Small intestine (tissue), 7 donors: Measurements from ENCODE around the gene TBPL1. TPM values are rescaled to one million over a fixed set of nuclear protein-coding genes. Genes with fewer than 3 reads are reported as not detected.
A peak's percentile ranks its signal among the peaks of the same experiment; 100 is the strongest.
"Not testable (repeated sequence)": the region's sequence is repeated elsewhere in the genome, so short reads cannot be mapped to it uniquely, and the experiment has no call there.

Experiments
- DNase-seq, 2 donors: peaks; one replicate each; pipeline versions ENCODE4 v3.0.0 to v3.0.0-alpha.2; 2013
- FAIRE-seq: peaks from 2 replicates; lab custom pipeline; 2012; peaks lifted over from hg19 to GRCh38; lab: Jason Lieb, UNC
- H3K27ac ChIP-seq, 3 donors: one replicate each; pipeline ENCODE4 v1.5.1; 2013; ENCODE audit warnings: low read length in 2 of 3, mild to moderate bottlenecking in 2 of 3, control low read depth in 1 of 3, inconsistent platforms in 1 of 3, low read depth in 1 of 3, moderate library complexity in 1 of 3
- H3K27me3 ChIP-seq, 3 donors: one replicate each; pipeline ENCODE4 v1.6.1; 2013; ENCODE audit warnings: low read length in 3 of 3, inconsistent platforms in 1 of 3; ENCODE audit not compliant: control insufficient read depth in 3 of 3, insufficient read depth in 3 of 3
- H3K36me3 ChIP-seq, 3 donors: one replicate each; pipeline ENCODE4 v1.6.1; 2013; ENCODE audit warnings: low read length in 3 of 3, inconsistent platforms in 1 of 3, low read depth in 1 of 3, mild to moderate bottlenecking in 1 of 3, moderate library complexity in 1 of 3; ENCODE audit not compliant: control insufficient read depth in 3 of 3, insufficient read depth in 2 of 3
- H3K4me1 ChIP-seq, 3 donors: one replicate each; pipeline ENCODE4 v1.6.1; 2013; ENCODE audit warnings: low read length in 2 of 3, inconsistent platforms in 1 of 3, low read depth in 1 of 3, mild to moderate bottlenecking in 1 of 3, moderate library complexity in 1 of 3; ENCODE audit not compliant: control insufficient read depth in 3 of 3, insufficient read depth in 2 of 3
- H3K4me3 ChIP-seq, 3 donors: one replicate each; pipeline ENCODE4 v1.5.1; 2013; ENCODE audit warnings: low read length in 3 of 3, control low read depth in 1 of 3, inconsistent platforms in 1 of 3, low read depth in 1 of 3, mild to moderate bottlenecking in 1 of 3, moderate library complexity in 1 of 3
- H3K9me3 ChIP-seq, 2 donors: one replicate each; pipeline ENCODE4 v1.6.1; 2013; ENCODE audit warnings: low read depth in 1 of 2, low read length in 1 of 2; ENCODE audit not compliant: control insufficient read depth in 2 of 2, insufficient read depth in 1 of 2
- WGBS, 3 donors: extraction: QIAGEN DNeasy Blood & Tissue Kit; methylation state at CpG; one replicate each; pipeline ENCODE4 v1.1.7; 2013; 5-methylcytosine and 5-hydroxymethylcytosine counted together
- polyA plus RNA-seq, 4 donors: library from polyadenylated mRNA; stranded (reverse) in 3 of 4; unstranded in 1 of 4; fragments of 200-250 nt in 3 of 4; fragments of 120-200 nt in 1 of 4; gene quantifications; one replicate each; pipeline versions ENCODE4 v1.2.1 to v1.2.3, GENCODE V29; 2013
- donor health status: healthy with polysubstance abuse.
- donor health status: control.
- donor health status: control.
- donor health status: Bipolar disorder and iron deficiency.
- donor health status: healthy.

TBPL1 gene
- polyA plus RNA-seq, 4 donors, result 17.4 to 31.1 (median 27.3) TPM

DNA sequence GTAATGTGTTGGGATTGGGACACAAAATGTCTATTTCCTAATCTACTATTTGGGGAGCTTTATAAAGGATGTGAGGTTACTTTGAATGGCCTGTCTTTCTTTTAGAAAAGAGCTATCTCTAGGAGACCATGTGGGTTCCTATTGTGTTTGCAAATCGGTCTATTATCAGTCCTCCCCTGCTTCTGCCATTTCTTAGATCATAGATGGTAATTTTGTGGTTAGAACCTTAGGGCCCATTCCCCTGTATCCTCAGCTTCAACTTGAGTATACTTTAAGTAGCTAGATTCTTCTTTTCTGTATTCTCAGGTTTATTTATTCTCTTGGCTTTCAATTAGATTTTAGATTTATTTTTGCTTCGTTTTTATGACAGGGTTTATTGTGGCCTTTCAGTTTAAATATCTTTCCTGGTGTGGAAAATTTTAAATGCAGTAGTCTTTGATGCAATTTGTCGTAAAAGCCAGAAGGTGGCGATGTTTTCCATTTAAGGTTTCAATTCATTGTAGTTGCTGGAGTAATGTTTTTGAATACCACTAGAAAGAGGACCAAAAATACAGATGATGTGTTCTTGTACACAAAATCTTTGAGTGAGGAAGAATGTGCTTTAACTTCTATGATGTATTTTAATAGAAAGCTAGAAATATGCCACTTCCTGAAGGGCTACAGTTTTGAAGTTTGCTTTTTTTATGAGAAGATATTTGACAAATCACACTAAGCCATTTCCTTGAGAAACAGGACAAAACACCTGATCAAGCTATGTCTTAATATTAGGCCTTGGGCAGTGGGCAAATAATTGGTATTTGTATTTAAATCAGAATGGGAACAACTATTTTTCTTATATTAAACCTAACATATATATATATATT lies 20.3 kb downstream of the TBPL1 start:
- peak; percentile 95 for FAIRE-seq

DNA sequence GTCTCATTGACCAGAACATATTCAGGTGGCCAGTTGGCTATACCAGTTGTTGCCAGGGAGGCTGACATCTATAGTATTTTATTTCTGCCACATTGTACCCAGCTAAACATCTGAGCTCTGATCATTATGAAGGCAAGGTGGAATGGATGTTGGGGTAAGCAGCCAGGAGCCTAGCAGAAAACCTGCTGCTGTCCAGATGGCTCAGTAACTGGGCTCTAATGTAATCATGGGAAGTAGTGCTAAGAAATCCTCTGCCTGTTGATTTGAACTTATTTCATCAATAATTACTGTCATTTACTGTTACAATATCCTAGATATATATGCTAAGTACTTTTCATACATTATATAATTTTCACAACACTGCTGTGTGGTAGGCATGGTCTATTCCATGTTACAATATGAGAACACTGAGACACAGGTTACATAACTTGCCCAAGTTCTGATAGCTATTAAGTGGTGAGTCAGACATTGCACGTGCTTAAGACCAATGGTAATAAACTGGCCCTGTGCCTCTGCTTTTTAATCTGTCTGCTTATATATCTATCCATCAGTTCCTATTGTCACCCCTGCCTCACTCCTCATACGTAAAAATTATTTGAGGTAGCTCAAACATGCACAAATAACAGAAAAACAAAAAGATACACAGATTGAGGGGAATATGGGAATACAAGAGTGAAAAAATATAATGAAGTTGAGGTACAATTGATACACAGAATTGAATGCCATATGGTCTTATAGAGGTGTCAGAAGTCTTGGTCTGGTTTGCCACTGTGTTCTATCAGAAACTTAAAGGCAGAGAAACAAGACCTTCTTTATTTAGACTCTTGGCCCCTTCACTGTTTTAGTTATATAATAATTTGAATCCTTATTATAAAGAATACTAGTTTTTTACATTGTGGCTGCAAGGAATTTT lies 25.2 kb downstream of the TBPL1 start:
- DNase-seq (peak; percentile 70 to 82), FAIRE-seq (no peak)
- H3K4me3 ChIP-seq, result no peak overlapping the region
- 23 to 48% (median 43%) methylated on average over 2 of the region's 2 CpGs for WGBS, 3 donors
- H3K9me3 ChIP-seq, result no peaks in the 10 kb centered on the region
- H3K27ac ChIP-seq, result peak overlapping the region in 1 of 3 donors; percentile 60
- peaks cover 0 to 5% (median 0%) of the 10 kb centered on the region in 3 donors for H3K4me1 ChIP-seq
- H3K27me3 ChIP-seq, result no peaks in the 10 kb centered on the region
- peaks cover 0 to 2% (median 0%) of the 10 kb centered on the region in 3 donors for H3K36me3 ChIP-seq

More for the DNA sequence above, 20.3 kb downstream of the TBPL1 start:
- H3K27me3 ChIP-seq, result no peaks in the 10 kb centered on the region
- H3K4me3 ChIP-seq, result no peak overlapping the region
- H3K27ac ChIP-seq, result no peak overlapping the region
- peak; percentile 51 to 56 for DNase-seq
- WGBS, 3 donors, result 0 to 1% (median 1%) methylated on average over 4 of the region's 4 CpGs
- peaks cover 0 to 5% (median 0%) of the 10 kb centered on the region in 3 donors for H3K4me1 ChIP-seq
- H3K9me3 ChIP-seq, result no peaks in the 10 kb centered on the region
- H3K36me3 ChIP-seq, result peaks cover 0 to 3% (median 0%) of the 10 kb centered on the region in 3 donors

DNA sequence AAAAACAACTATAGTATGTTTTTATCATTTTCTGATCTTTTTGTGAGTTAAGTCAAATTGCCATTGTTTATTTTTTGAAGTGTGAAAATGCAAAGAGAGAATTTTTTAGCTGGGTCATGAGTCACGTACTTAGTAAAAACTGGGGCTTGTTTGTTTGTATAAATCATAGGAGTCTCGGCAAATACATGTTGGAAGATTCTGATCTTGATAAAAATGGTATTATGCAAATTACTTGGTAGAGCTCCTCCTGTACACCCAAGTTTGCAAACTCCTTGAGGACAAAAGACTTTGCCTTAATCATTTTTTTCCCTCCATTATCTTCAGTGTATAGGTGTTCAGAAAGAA lies 25.8 kb downstream of the TBPL1 start:
- WGBS, 3 donors, result 46 to 66% (median 50%) methylated on average over 2 of the region's 2 CpGs
- no peaks in the 10 kb centered on the region for H3K27me3 ChIP-seq

DNA sequence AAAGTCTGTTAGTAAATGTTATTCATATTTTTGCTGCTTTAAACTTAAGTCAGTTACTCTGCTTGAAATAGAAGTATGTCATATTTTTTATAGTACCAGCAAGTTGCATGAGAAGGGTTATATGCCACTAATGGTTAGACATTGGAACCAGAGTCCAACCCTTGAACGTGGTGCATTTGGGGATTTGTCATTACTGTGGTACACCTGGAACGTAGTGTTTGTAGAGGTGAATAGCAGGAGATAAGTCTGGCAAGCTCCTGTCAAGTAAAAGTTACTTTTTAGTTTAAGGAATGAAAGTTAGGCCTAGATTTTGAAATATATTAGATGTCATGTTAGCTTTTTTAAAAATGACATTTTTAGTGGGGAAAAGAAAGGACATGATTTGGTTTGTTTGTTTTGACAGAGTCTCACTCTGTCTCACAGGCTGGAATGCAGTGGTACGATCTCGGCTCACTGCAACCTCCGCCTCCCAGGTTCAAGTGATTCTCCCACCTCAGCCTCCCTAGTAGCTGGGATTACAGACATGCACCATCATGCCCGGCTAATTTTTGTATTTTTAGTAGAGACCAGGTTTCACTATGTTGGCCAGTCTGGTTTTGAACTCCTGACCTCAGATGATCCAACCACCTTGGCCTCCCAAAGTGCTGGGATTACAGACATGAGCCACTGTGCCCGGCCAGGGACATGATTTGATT lies 26.4 kb downstream of the TBPL1 start:
- DNase-seq (peak; percentile 80 to 81), FAIRE-seq (peak; percentile 90)
- not testable (repeated sequence) for H3K9me3 ChIP-seq, H3K4me1 ChIP-seq, H3K4me3 ChIP-seq, H3K36me3 ChIP-seq, H3K27me3 ChIP-seq
- 73 to 82% (median 77%) methylated on average over 7 of the region's 7 CpGs for whole genome bisulfite sequencing, 3 donors
- peak overlapping the region in 2 of 3 donors; percentile 10 to 11 for H3K27ac ChIP-seq

More for the DNA sequence above, 25.8 kb downstream of the TBPL1 start:
- Histone ChIP-seq H3K4me1 (peaks cover 0 to 5% (median 0%) of the 10 kb centered on the region in 3 donors), H3K9me3 (no peaks in the 10 kb centered on the region), H3K27ac (peak overlapping the region in 1 of 3 donors; percentile 10), H3K4me3 (no peak overlapping the region), H3K36me3 (peaks cover 0 to 3% (median 2%) of the 10 kb centered on the region in 3 donors)
- FAIRE-seq (no peak), DNase-seq (no peak)

DNA sequence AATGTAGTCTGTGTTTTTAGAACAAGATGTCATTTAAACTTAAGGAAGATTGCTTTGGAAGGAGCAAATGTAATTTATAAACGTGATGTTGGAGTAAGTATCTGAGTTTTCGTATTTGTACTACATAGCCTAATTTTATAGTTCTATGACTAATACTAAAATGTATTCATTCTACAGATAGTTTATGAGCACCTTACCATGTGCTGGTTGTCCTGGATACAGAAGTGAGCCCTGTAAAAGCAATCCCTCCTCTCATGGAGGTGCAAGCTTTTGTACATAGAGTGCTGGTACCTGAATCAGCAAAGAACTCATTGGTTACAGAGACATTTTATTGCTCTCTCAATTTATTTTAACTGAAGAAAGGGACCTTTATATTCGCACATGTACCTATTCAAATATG lies 27.1 kb downstream of the TBPL1 start:
- Histone ChIP-seq H3K27me3 (no peaks in the 10 kb centered on the region), H3K4me1 (peaks cover 0 to 5% (median 0%) of the 10 kb centered on the region in 3 donors), H3K9me3 (no peaks in the 10 kb centered on the region), H3K27ac (no peak overlapping the region), H3K4me3 (no peak overlapping the region), H3K36me3 (peaks cover 0 to 6% (median 2%) of the 10 kb centered on the region in 3 donors)
- no peak for FAIRE-seq
- DNase-seq, result no peak
- 86 to 97% (median 91%) methylated on average over 3 of the region's 3 CpGs for WGBS, 3 donors

DNA sequence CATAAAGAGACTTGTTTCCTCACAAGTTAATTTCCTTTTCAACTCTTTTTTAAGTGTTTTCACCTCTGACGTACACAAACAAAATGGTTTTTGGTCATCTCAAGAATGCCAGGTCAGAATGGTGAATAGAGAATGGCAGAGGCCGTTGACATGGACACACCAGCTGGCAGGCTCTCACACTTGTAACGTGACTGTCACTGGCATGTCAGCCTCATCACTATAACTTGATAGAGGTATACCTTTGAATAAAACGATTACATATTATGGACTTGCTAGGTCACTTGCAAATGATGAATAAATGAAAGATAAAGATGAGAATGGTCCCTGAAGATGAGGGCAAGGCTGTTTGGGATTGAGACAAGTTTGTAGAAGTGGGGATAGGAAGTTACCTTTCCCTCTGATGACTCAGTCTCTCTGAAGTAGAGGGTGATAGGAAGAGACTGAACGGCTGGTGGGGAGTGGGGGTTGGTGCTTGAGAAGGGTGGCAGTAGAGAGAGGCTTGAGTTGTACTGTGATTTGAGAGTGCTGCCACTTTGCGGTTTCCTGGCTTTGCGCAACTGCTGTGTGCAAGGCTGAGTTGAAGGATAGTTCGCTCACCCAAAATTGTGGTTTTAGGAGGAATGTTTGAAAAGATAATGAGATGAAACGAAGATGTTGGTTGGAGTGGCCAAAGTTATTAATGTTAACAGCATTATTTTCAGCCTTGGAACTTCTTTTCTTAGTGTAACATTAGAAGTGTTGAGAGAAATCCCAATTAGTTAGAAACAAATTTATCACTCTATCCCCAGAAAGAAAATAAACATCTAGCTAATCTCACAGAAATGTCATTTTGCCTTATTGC lies 30.3 kb downstream of the TBPL1 start:
- FAIRE-seq, result no peak
- WGBS, 3 donors, result 72 to 82% (median 77%) methylated on average over 9 of the region's 9 CpGs
- no peaks in the 10 kb centered on the region for H3K9me3 ChIP-seq

DNA sequence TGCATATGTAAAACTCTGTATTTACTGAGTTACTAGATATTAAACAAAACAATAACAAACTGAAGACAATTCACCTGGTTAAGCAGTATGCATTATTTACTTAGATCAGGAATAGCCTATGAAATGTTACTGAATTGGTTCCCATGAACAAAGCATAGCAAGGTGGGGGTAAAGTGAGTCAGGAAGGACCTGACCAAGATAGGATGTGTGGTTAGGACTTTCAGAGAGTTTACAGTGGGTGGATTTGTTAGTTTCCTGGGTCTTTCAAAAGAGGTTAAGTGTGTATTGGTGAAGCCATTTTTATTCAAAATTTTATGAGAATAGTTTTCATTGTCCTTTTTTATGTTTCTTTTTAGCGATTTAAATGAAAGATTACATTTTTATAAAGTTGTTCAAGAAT lies 32.9 kb downstream of the TBPL1 start:
- no peaks in the 10 kb centered on the region for H3K9me3 ChIP-seq
- no peak for DNase-seq
- no peak overlapping the region for H3K4me3 ChIP-seq
- no peak for FAIRE-seq
- H3K27ac ChIP-seq, result no peak overlapping the region
- 91 to 100% (median 98%) methylated on average over 1 of the region's 1 CpG for WGBS, 3 donors
- peaks cover 0 to 2% (median 0%) of the 10 kb centered on the region in 3 donors for H3K4me1 ChIP-seq
- H3K36me3 ChIP-seq, result peaks cover 1 to 6% (median 5%) of the 10 kb centered on the region in 3 donors
- no peaks in the 10 kb centered on the region for H3K27me3 ChIP-seq

More for the DNA sequence above, 30.3 kb downstream of the TBPL1 start:
- no peak overlapping the region for H3K27ac ChIP-seq
- H3K4me3 ChIP-seq, result no peak overlapping the region
- H3K36me3 ChIP-seq, result peaks cover 0 to 6% (median 5%) of the 10 kb centered on the region in 3 donors
- no peaks in the 10 kb centered on the region for H3K27me3 ChIP-seq
- DNase-seq, result no peak
- no peaks in the 10 kb centered on the region for H3K4me1 ChIP-seq
